Measurements from ENCODE around the gene ZNF783.

DNA sequence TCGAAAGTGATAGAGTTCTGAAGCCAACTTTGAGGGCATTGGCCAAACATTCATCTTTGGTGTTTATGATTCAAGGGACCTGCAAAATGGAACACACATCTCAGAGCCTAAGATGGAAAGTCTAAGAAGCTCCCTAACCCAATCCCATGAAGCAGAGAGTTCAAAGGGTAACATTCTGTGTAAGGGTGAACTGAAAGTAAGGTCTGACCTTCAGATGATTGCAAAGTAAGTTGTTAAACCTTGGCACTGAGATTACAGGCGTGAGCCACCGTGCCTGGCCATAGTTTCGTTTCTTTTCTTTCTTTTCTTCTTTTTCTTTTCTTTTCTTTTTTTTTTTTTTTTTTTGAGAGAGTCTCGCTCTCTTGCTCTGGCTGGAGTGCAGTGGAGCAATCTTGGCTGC is 20.3 kb upstream of the ZNF783 start:
- TF ChIP-seq CTCF (IDR thresholded peaks at IDR 0.05; ENCODE audit: poor library complexity): no peak
- TF ChIP-seq EZH2 (IDR thresholded peaks at IDR 0.05; ENCODE audit: borderline replicate concordance): no peak
- no peak for TF ChIP-seq EZH2phosphoT487 (IDR thresholded peaks at IDR 0.05; ENCODE audit: low read depth, severe bottlenecking, unreplicated experiment)

All from hepatocyte (in vitro differentiated cells).